ENCODE data around the gene CACNA2D2. TPM values are rescaled to one million over a fixed set of nuclear protein-coding genes. Genes with fewer than 3 reads are reported as not detected.

The CACNA2D2 gene
- polyA plus RNA-seq, 1 of the 3 experiments (the other 2 are of a cell fraction): 1.1 TPM

GRCh38 chr3:50341996-50342650, 161.3 kb downstream of the CACNA2D2 start:
- WGBS (ENCODE audit: low lambda C conversion rate): 80% methylated on average over 6 of the region's 13 CpGs
- H3K9ac ChIP-seq: no peak overlapping the region
- ChIA-PET CTCF (interaction anchor here (1.3 to 4.7 kb wide), 4 partner anchors 8 to 219 kb away, joined by 3 to 26 read pairs (median 5); partner anchors contain the start of gene NPRL2), POLR2A (no interaction called here)
- H2AFZ ChIP-seq (ENCODE audit: low read depth): no peak overlapping the region
- H3K36me3 ChIP-seq (replicated peaks in 1 of 2; ENCODE audit: control insufficient read depth in 1 of 2, insufficient read depth in 2 of 2, low read length in 1 of 2): no peaks in the 10 kb centered on the region
- no peak overlapping the region for H3K4me2 ChIP-seq
- no peaks in the 10 kb centered on the region for H3F3A ChIP-seq (replicated peaks; ENCODE audit: insufficient read depth)
- no peak overlapping the region for H3K27ac ChIP-seq (ENCODE audit: low read depth in 2 of 2, low read length in 1 of 2)
- H4K20me1 ChIP-seq (ENCODE audit: insufficient read depth): no peaks in the 10 kb centered on the region
- H3K9me2 ChIP-seq: no peaks in the 10 kb centered on the region
- no peak for DNase-seq
- H3K4me1 ChIP-seq (ENCODE audit: control insufficient read depth in 1 of 2, insufficient read depth in 2 of 2, low read depth in 1 of 2, low read length in 1 of 2): peaks cover 5 to 14% of the 10 kb centered on the region in 2 experiments; a peak in 2 of 4 replicates
- TF ChIP-seq FOXJ3 (CRISPR knock-in tag; IDR thresholded peaks at IDR 0.05) (no peak), GATA2 (CRISPR knock-in tag; IDR thresholded peaks at IDR 0.05) (no peak), GABPA (IDR thresholded peaks at IDR 0.05; ENCODE audit: low read depth) (no peak), TCF12 (IDR thresholded peaks at IDR 0.05) (no peak), REST (IDR thresholded peaks at IDR 0.05; ENCODE audit: low read depth, low read length) (no peak), TEAD4 (IDR thresholded peaks at IDR 0.05; ENCODE audit: borderline replicate concordance, insufficient read depth) (no peak), CHD2 (IDR thresholded peaks at IDR 0.05; ENCODE audit: low read length, partially characterized antibody) (no peak), MEF2A (IDR thresholded peaks at IDR 0.05; ENCODE audit: borderline replicate concordance, low read depth) (no peak), ZBTB33 (IDR thresholded peaks at IDR 0.05; ENCODE audit: borderline replicate concordance, low read depth) (no peak), FOSL2 (IDR thresholded peaks at IDR 0.05; ENCODE audit: borderline replicate concordance, low read depth) (no peak)
- H3K9me3 ChIP-seq: no peaks in the 10 kb centered on the region
- no peaks in the 10 kb centered on the region for H3K27me3 ChIP-seq (ENCODE audit: insufficient read depth)
- peaks cover 9% of the 10 kb centered on the region; the same call in 1 of the 2 replicates for H3K79me2 ChIP-seq (ENCODE audit: insufficient read depth)
- no peak overlapping the region for H3K4me3 ChIP-seq (ENCODE audit: low read depth in 2 of 2, low read length in 1 of 2)

GRCh38 chr3:50341537-50341936, 161.9 kb downstream of the CACNA2D2 start:
- no peak for TF ChIP-seq GABPA (IDR thresholded peaks at IDR 0.05; ENCODE audit: low read depth)
- no peak for TF ChIP-seq MAX (IDR thresholded peaks at IDR 0.05; ENCODE audit: low read depth)
- TF ChIP-seq EZH2phosphoT487 (IDR thresholded peaks at IDR 0.05; ENCODE audit: borderline replicate concordance, low read depth): no peak
- no peak for TF ChIP-seq JUND (IDR thresholded peaks at IDR 0.05)
- no peak for TF ChIP-seq IRF3 (IDR thresholded peaks at IDR 0.05; ENCODE audit: low read depth, low read length)
- no peak for TF ChIP-seq NRF1 (IDR thresholded peaks at IDR 0.05; ENCODE audit: low read depth, low read length)
- no peak for TF ChIP-seq NFIC (IDR thresholded peaks at IDR 0.05; ENCODE audit: borderline replicate concordance)
- TF ChIP-seq MEF2A (IDR thresholded peaks at IDR 0.05; ENCODE audit: borderline replicate concordance, low read depth): no peak
- no peak for TF ChIP-seq YY1 (IDR thresholded peaks at IDR 0.05; ENCODE audit: low read depth)
- TF ChIP-seq FOSL2 (IDR thresholded peaks at IDR 0.05; ENCODE audit: borderline replicate concordance, low read depth): no peak
- Histone ChIP-seq H2AFZ (ENCODE audit: low read depth) (no peak overlapping the region), H4K20me1 (ENCODE audit: insufficient read depth) (no peaks in the 10 kb centered on the region), H3K9me2 (no peaks in the 10 kb centered on the region), H3F3A (replicated peaks; ENCODE audit: insufficient read depth) (no peaks in the 10 kb centered on the region), H3K4me3 (ENCODE audit: low read depth in 2 of 2, low read length in 1 of 2) (no peak overlapping the region), H3K9me3 (no peaks in the 10 kb centered on the region), H3K36me3 (replicated peaks in 1 of 2; ENCODE audit: control insufficient read depth in 1 of 2, insufficient read depth in 2 of 2, low read length in 1 of 2) (no peaks in the 10 kb centered on the region), H3K27me3 (ENCODE audit: insufficient read depth) (no peaks in the 10 kb centered on the region), H3K4me1 (ENCODE audit: control insufficient read depth in 1 of 2, insufficient read depth in 2 of 2, low read depth in 1 of 2, low read length in 1 of 2) (peaks cover 5 to 14% of the 10 kb centered on the region in 2 experiments; a peak in 2 of 4 replicates), H3K4me2 (no peak overlapping the region), H3K9ac (no peak overlapping the region), H3K27ac (ENCODE audit: low read depth in 2 of 2, low read length in 1 of 2) (no peak overlapping the region), H3K79me2 (ENCODE audit: insufficient read depth) (peaks cover 15% of the 10 kb centered on the region)
- 97% methylated on average over 7 of the region's 9 CpGs for WGBS (ENCODE audit: low lambda C conversion rate)
- POLR2A ChIA-PET: no interaction called here
- no peak for DNase-seq
- CTCF ChIA-PET: interaction anchor here (1.3 to 4.7 kb wide), 3 partner anchors 9 to 220 kb away, joined by 3 to 26 read pairs (median 3); partner anchors contain the start of gene NPRL2

Data from SK-N-SH (cell line).